Sigmoid colon (tissue), 7 donors: ENCODE data around the gene PCDHGA1. TPM values are rescaled to one million over a fixed set of nuclear protein-coding genes. Genes with fewer than 3 reads are reported as not detected.
"Not testable (repeated sequence)": the region's sequence is repeated elsewhere in the genome, so short reads cannot be mapped to it uniquely, and the experiment has no call there.

Source experiments
- DNase-seq: peaks from one replicate; pipeline ENCODE4 v3.0.0-alpha.2; 2019
- H3K27ac ChIP-seq, 4 donors: fragments of 200-600 bp; sonication (generic); one replicate each; pipeline ENCODE4 v1.5.1; 2016 to 2019; ENCODE audit warnings: mild to moderate bottlenecking in 1 of 4
- H3K27me3 ChIP-seq, 3 donors: fragments of 200-600 bp; sonication (generic); one replicate each; pipeline ENCODE4 v1.5.1; 2019; ENCODE audit warnings: mild to moderate bottlenecking in 1 of 3
- H3K36me3 ChIP-seq, 4 donors: fragments of 200-600 bp; sonication (generic); one replicate each; pipeline ENCODE4 v1.5.1; 2016 to 2019
- H3K4me1 ChIP-seq, 4 donors: fragments of 200-600 bp; sonication (generic); one replicate each; pipeline ENCODE4 v1.5.1; 2017 to 2019
- H3K4me3 ChIP-seq, 4 donors: fragments of 200-600 bp; sonication (generic); one replicate each; pipeline ENCODE4 v1.5.1; 2017 to 2019; ENCODE audit warnings: mild to moderate bottlenecking in 2 of 4, moderate library complexity in 1 of 4
- H3K9me3 ChIP-seq, 4 donors: fragments of 200-600 bp in 3 of 4; sonication (generic) in 3 of 4; one replicate each; pipeline versions ENCODE4 v1.5.1 to v1.6.1; 2013 to 2019
- EP300 ChIP-seq, 4 donors: sonication (generic); formaldehyde crosslinking; IDR thresholded peaks; one replicate each; pipeline ENCODE4 v1.6.1; 2017; ENCODE audit warnings: antibody characterized with exemption in 4 of 4
- POLR2A ChIP-seq, 2 donors: fragments of 450-650 bp; IDR thresholded peaks; one replicate each; pipeline ENCODE4 v1.6.1; 2016; ENCODE audit warnings: antibody characterized with exemption in 2 of 2, mild to moderate bottlenecking in 2 of 2, moderate library complexity in 2 of 2
- POLR2AphosphoS5 ChIP-seq, 4 donors: sonication (generic); formaldehyde crosslinking; IDR thresholded peaks; one replicate each; pipeline ENCODE4 v1.6.1; 2017; ENCODE audit warnings: antibody characterized with exemption in 4 of 4
- WGBS, 2 donors: extraction: QIAGEN DNeasy Blood & Tissue Kit; methylation state at CpG; one replicate each; pipeline ENCODE4 v1.1.7; 2013; 5-methylcytosine and 5-hydroxymethylcytosine counted together
- intact Hi-C: fragments of 100-400 bp; cut with DNase I; formaldehyde crosslinking; loops from one replicate; pipeline ENCODE4 v1.15.1; 2023
- polyA plus RNA-seq, 3 donors: library from polyadenylated mRNA; stranded (reverse); fragments of 200-250 nt; gene quantifications; one replicate each; pipeline ENCODE4 v1.2.3, GENCODE V29; 2013
- total RNA-seq, 4 donors: library from RNA; depleted of rRNA; stranded (reverse); fragments of >200 nt; gene quantifications; one replicate each; pipeline ENCODE4 v1.1.0, GENCODE V29; 2016
- TF ChIP-seq, protein P1 (sequence below), 4 experiments: fragments of 450-650 bp in 3 of 4; fragments of 200-600 bp in 1 of 4; IDR thresholded peaks; one replicate each; pipeline ENCODE4 v1.5.1; 2016 to 2019; ENCODE audit warnings: antibody characterized with exemption in 4 of 4, mild to moderate bottlenecking in 3 of 4, moderate library complexity in 2 of 4
- donor health status: healthy with polysubstance abuse.
- donor health status: Bipolar disorder and iron deficiency.
- donor health status: healthy.

Gene PCDHGA1
- total and polyA plus RNA-seq, 7 donors = 0.26 to 1.4 (median 1.1) TPM; not detected in 2

DNA sequence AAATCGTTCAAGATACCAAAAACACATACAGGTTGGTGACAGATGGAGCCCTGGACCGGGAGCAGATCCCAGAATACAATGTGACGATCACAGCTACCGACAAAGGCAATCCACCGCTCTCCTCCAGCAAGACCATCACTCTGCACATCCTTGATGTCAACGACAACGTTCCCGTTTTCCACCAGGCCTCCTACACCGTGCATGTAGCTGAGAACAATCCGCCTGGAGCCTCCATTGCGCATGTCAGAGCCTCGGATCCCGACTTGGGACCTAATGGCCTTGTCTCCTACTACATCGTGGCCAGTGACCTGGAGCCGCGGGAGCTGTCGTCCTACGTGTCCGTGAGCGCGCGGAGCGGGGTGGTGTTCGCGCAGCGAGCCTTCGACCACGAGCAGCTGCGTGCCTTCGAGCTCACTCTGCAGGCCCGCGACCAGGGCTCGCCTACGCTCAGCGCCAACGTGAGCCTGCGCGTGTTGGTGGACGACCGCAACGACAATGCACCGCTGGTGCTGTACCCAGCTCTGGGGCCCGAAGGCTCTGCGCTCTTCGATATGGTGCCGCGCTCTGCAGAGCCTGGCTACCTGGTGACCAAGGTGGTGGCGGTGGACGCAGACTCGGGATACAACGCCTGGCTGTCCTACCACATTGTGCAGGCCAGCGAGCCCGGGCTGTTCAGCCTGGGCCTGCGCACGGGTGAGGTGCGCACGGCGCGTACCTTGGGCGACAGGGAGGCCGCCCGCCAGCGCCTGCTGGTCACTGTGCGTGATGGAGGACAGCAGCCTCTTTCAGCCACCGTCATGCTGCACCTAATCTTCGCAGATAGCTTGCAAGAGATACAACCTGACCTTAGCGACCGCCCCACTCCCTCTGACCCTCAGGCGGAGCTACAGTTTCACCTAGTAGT lies 41.5 kb downstream of the PCDHGA1 start:
- H3K4me1 ChIP-seq = no peaks in the 10 kb centered on the region
- H3K27ac ChIP-seq = no peak overlapping the region
- TF ChIP-seq POLR2AphosphoS5 (IDR thresholded peaks at IDR 0.05) = no peak
- TF ChIP-seq, protein P1, sequence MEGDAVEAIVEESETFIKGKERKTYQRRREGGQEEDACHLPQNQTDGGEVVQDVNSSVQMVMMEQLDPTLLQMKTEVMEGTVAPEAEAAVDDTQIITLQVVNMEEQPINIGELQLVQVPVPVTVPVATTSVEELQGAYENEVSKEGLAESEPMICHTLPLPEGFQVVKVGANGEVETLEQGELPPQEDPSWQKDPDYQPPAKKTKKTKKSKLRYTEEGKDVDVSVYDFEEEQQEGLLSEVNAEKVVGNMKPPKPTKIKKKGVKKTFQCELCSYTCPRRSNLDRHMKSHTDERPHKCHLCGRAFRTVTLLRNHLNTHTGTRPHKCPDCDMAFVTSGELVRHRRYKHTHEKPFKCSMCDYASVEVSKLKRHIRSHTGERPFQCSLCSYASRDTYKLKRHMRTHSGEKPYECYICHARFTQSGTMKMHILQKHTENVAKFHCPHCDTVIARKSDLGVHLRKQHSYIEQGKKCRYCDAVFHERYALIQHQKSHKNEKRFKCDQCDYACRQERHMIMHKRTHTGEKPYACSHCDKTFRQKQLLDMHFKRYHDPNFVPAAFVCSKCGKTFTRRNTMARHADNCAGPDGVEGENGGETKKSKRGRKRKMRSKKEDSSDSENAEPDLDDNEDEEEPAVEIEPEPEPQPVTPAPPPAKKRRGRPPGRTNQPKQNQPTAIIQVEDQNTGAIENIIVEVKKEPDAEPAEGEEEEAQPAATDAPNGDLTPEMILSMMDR (IDR thresholded peaks at IDR 0.05) = no peak
- TF ChIP-seq EP300 (IDR thresholded peaks at IDR 0.05) = no peak
- no peak for TF ChIP-seq POLR2A (IDR thresholded peaks at IDR 0.05)
- no peak for DNase-seq
- WGBS, 2 donors = 41 to 69% methylated on average over 69 of the region's 69 CpGs
- intact Hi-C loops = no loop called here
- H3K36me3 ChIP-seq = peaks cover 0 to 6% (median 0%) of the 10 kb centered on the region in 4 donors
- no peak overlapping the region for H3K4me3 ChIP-seq
- H3K9me3 ChIP-seq = peaks cover 44 to 91% (median 67%) of the 10 kb centered on the region in 4 donors
- H3K27me3 ChIP-seq = peaks cover 0 to 3% (median 0%) of the 10 kb centered on the region in 3 donors

DNA sequence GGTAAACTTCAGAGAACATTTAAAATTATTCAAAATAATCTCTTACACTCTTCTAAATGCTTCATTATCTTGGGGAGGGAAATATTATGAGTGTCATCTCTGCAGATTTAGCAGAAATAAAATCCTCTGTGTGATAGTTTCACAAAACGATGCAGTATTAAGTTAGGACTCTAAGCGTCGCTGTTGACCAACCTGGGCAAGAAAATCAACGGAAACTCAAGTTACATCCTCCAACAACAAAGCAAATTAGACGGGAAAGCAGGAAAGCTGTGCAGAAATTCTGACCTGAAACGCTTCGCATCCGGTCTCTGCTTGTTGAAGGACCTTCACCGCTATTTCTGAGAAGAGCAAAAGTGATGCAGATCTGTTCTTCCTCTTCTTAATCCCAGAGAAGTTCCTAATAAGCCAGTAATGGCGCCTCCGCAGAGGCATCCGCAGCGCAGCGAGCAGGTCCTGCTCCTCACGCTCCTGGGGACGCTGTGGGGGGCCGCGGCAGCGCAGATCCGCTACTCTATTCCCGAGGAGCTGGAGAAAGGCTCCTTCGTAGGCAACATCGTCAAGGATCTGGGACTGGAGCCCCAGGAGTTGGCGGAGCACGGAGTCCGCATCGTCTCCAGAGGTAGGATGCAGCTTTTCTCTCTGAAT lies 43.5 kb downstream of the PCDHGA1 start, which contains the start of gene PCDHGA6:
PCDHGA6 (plus strand) TSS at position 219 of the 645 bp plus-strand sequence; CDS start at position 412, 193 bp downstream.
- peak within 1 kb of the TSS; percentile 7 to 30 (median 21) for H3K4me3 ChIP-seq
- WGBS, 2 donors = 23 to 56% methylated on average over 27 of the region's 27 CpGs
- no peaks in the 10 kb centered on the region for H3K27me3 ChIP-seq
- peaks cover 0 to 6% (median 0%) of the 10 kb centered on the region in 4 donors for H3K36me3 ChIP-seq
- no peaks in the 10 kb centered on the region for H3K4me1 ChIP-seq
- intact Hi-C loops = no loop called here
- H3K27ac ChIP-seq = no peak within 1 kb of the TSS
- peaks cover 42 to 91% (median 74%) of the 10 kb centered on the region in 4 donors for H3K9me3 ChIP-seq
- no peak for DNase-seq
- TF ChIP-seq POLR2A (IDR thresholded peaks at IDR 0.05) = no peak
- TF ChIP-seq, protein P1 (IDR thresholded peaks at IDR 0.05) = no peak
- TF ChIP-seq POLR2AphosphoS5 (IDR thresholded peaks at IDR 0.05) = no peak
- TF ChIP-seq EP300 (IDR thresholded peaks at IDR 0.05) = no peak

DNA sequence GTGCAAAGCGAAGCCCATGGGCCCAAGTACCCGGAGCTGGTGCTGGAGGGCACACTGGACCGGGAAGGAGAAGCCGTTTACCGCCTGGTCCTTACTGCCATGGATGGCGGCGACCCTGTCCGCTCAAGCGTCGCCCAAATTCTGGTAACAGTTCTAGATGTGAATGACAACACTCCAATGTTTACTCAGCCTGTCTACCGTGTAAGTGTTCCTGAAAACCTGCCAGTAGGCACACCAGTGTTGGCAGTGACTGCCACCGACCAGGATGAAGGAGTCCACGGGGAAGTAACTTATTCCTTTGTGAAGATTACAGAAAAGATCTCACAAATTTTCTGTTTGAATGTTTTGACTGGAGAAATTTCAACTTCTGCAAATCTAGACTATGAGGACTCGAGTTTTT lies 44.3 kb downstream of the PCDHGA1 start:
- Histone ChIP-seq H3K27ac (no peak overlapping the region), H3K36me3 (peaks cover 0 to 6% (median 0%) of the 10 kb centered on the region in 4 donors), H3K4me1 (no peaks in the 10 kb centered on the region), H3K27me3 (no peaks in the 10 kb centered on the region), H3K4me3 (no peak overlapping the region), H3K9me3 (peaks cover 42 to 91% (median 72%) of the 10 kb centered on the region in 4 donors)
- TF ChIP-seq, protein P1 (IDR thresholded peaks at IDR 0.05) = no peak
- TF ChIP-seq EP300 (IDR thresholded peaks at IDR 0.05) = no peak
- TF ChIP-seq POLR2AphosphoS5 (IDR thresholded peaks at IDR 0.05) = no peak
- no peak for TF ChIP-seq POLR2A (IDR thresholded peaks at IDR 0.05)
- intact Hi-C loops = no loop called here
- whole genome bisulfite sequencing, 2 donors = 69 to 72% methylated on average over 14 of the region's 14 CpGs
- DNase-seq = no peak

DNA sequence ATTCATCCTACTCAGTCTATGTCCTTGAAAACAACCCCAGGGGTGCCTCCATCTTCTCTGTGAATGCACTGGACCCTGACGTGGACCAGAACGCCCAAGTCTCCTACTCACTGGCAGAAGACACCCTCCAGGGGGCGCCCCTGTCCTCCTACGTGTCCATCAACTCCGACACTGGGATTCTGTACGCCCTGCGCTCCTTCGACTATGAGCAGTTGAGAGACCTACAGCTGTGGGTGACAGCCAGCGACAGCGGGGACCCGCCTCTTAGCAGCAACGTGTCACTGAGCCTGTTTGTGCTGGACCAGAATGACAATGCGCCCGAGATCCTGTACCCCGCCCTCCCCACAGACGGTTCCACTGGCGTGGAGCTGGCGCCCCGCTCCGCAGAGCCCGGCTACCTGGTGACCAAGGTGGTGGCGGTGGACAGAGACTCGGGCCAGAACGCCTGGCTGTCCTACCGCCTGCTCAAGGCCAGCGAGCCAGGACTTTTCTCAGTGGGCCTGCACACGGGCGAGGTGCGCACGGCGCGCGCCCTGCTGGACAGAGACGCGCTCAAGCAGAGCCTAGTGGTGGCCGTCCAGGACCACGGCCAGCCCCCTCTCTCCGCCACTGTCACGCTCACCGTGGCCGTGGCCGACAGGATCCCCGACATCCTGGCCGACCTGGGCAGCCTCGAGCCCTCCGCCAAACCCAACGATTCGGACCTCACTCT lies 45.3 kb downstream of the PCDHGA1 start:
- peaks cover 41 to 85% (median 67%) of the 10 kb centered on the region in 4 donors for H3K9me3 ChIP-seq
- H3K4me1 ChIP-seq, DNase-seq, H3K4me3 ChIP-seq, intact Hi-C loops, H3K27ac ChIP-seq, H3K36me3 ChIP-seq, H3K27me3 ChIP-seq: not testable (repeated sequence)
- 60 to 72% methylated on average over 42 to 43 of the region's 48 CpGs for WGBS, 2 donors
